NCI-H2107 (cell line): Measurements from ENCODE around the gene AARSD1.
"Not testable (repeated sequence)": the region's sequence is repeated elsewhere in the genome, so short reads cannot be mapped to it uniquely, and the experiment has no call there.

Experiments used
- DNase-seq: peaks from one replicate; lab custom pipeline; 2025; lab: John Stamatoyannopoulos, UW

AARSD1 gene

GRCh38 chr17:42980766-42981397, 16.6 kb upstream of the AARSD1 start:
- DNase-seq, result peak; percentile 13

- peak; percentile 88 for DNase-seq
Observed at GRCh38 chr17:42980274-42980765, 16.1 kb upstream of the AARSD1 start, which contains the start of gene RUNDC1. Gene RUNDC1, plus strand, starts transcription at chr17:42980565. Its CDS starts 12 bp downstream, at chr17:42980577.

- peak; percentile 31 for DNase-seq
Observed at GRCh38 chr17:42979511-42980273, 15.4 kb upstream of the AARSD1 start, which contains the start of gene PTGES3L. Gene PTGES3L, minus strand, starts transcription at chr17:42980080. Its CDS starts 27 bp downstream, at chr17:42980053.

- DNase-seq, result not testable (repeated sequence)
Observed at GRCh38 chr17:42975701-42976100, 11.4 kb upstream of the AARSD1 start.

GRCh38 chr17:42975265-42975664, 11.0 kb upstream of the AARSD1 start:
- no peak for DNase-seq

GRCh38 chr17:42973323-42973722, 9.1 kb upstream of the AARSD1 start:
- DNase-seq, result not testable (repeated sequence)

GRCh38 chr17:42971589-42971988, 7.3 kb upstream of the AARSD1 start:
- no peak for DNase-seq

GRCh38 chr17:42969001-42969581, 4.8 kb upstream of the AARSD1 start:
- no peak for DNase-seq

GRCh38 chr17:42967925-42968324, 3.7 kb upstream of the AARSD1 start:
- no peak for DNase-seq

GRCh38 chr17:42953669-42954068, 10.6 kb downstream of the AARSD1 start:
- DNase-seq, result no peak

GRCh38 chr17:42950044-42950783, 14.0 kb downstream of the AARSD1 start:
- DNase-seq, result no peak

GRCh38 chr17:42946812-42947211, 17.4 kb downstream of the AARSD1 start:
- DNase-seq, result no peak

GRCh38 chr17:42944211-42944610, 20.0 kb downstream of the AARSD1 start:
- no peak for DNase-seq

GRCh38 chr17:42937712-42938596, 26.3 kb downstream of the AARSD1 start:
- DNase-seq, result peak; percentile 5

GRCh38 chr17:42929497-42929844, 34.8 kb downstream of the AARSD1 start:
- no peak for DNase-seq

- no peak for DNase-seq
Observed at GRCh38 chr17:42928714-42929496, 35.3 kb downstream of the AARSD1 start.

- no peak for DNase-seq
Observed at GRCh38 chr17:42924891-42925290, 39.4 kb downstream of the AARSD1 start.

- DNase-seq, result not testable (repeated sequence)
Observed at GRCh38 chr17:42923472-42923871, 40.8 kb downstream of the AARSD1 start.

GRCh38 chr17:42922294-42922693, 42.0 kb downstream of the AARSD1 start:
- no peak for DNase-seq

GRCh38 chr17:42920922-42921321, 43.3 kb downstream of the AARSD1 start:
- DNase-seq, result no peak
